Measurements from ENCODE around the gene COLQ.

GRCh38 chr3:15536856-15537255 is 15.3 kb upstream of the COLQ start:
- no peak for TF ChIP-seq CTCF (IDR thresholded peaks at IDR 0.05; ENCODE audit: low read depth, low read length, missing input control)
- no peak for TF ChIP-seq TAF1 (conservative IDR thresholded peaks at IDR 0.05)
- TF ChIP-seq, protein P1, sequence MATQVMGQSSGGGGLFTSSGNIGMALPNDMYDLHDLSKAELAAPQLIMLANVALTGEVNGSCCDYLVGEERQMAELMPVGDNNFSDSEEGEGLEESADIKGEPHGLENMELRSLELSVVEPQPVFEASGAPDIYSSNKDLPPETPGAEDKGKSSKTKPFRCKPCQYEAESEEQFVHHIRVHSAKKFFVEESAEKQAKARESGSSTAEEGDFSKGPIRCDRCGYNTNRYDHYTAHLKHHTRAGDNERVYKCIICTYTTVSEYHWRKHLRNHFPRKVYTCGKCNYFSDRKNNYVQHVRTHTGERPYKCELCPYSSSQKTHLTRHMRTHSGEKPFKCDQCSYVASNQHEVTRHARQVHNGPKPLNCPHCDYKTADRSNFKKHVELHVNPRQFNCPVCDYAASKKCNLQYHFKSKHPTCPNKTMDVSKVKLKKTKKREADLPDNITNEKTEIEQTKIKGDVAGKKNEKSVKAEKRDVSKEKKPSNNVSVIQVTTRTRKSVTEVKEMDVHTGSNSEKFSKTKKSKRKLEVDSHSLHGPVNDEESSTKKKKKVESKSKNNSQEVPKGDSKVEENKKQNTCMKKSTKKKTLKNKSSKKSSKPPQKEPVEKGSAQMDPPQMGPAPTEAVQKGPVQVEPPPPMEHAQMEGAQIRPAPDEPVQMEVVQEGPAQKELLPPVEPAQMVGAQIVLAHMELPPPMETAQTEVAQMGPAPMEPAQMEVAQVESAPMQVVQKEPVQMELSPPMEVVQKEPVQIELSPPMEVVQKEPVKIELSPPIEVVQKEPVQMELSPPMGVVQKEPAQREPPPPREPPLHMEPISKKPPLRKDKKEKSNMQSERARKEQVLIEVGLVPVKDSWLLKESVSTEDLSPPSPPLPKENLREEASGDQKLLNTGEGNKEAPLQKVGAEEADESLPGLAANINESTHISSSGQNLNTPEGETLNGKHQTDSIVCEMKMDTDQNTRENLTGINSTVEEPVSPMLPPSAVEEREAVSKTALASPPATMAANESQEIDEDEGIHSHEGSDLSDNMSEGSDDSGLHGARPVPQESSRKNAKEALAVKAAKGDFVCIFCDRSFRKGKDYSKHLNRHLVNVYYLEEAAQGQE (IDR thresholded peaks at IDR 0.05), result no peak
